EL (cell line): Measurements from ENCODE around the gene TAX1BP3.

ENCODE experiments used
- DNase-seq: peaks from one replicate; pipeline ENCODE4 v3.0.0-alpha.2; 2016

Gene TAX1BP3

DNA sequence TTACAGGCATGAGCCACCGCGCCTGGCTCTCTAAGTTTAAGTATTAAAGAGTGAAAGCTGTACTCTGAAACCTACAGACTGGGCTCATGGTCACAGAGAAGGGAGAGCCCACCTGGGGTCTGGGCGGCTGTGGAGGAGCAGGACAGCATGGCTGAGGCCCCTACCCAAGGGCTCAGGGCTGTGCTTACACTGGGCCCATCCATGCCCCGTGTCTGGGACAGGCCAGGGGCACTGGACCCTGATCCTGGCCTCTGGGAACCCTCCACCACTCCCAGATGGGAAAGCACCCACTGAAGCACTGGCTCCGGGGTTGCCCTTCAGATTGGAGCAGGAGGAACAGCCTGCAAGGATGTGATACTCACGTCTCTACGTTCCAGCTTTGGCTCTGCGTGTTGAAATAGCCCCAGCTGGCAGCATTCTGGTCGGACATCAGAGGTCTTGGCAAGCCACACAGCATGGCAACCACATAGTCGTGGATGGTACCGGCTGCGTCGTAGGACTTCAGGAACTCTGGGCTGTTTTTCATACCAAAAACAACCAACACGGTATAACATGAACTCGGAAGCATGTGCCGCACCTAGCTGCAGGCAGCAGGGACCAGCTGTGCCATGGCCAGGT is 45.3 kb downstream of the TAX1BP3 start:
- DNase-seq = no peak

DNA sequence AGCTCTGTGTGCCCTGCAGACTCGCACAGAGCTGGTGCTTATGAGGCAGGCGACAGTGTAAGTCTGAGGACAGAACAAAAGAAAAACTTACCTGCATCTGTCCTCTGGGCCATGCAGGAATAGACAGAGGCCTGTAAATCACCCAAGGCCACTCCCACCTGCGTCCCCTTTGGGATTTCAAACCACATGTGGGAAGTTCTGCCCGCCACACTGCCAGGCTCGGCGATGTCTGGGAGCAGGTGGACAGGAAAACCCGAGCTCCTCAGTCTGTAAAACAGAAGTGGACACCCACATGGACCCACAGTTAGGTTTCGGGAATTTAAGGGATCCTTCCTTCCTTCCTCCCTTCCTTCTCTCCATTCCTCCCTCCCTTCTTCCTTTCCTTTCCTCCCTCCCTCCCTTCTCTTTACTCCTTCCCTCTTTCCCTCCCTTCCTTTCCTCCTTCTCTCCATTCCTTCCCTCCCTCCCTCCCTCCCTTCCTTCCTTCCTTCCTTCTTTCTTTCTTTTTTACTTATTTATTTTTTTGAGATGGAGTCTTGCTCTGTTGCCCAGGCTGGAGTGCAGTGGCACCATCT is 47.1 kb downstream of the TAX1BP3 start:
- no peak for DNase-seq

GRCh38 chr17:3615160-3615870 is 53.1 kb downstream of the TAX1BP3 start:
- DNase-seq = no peak

DNA sequence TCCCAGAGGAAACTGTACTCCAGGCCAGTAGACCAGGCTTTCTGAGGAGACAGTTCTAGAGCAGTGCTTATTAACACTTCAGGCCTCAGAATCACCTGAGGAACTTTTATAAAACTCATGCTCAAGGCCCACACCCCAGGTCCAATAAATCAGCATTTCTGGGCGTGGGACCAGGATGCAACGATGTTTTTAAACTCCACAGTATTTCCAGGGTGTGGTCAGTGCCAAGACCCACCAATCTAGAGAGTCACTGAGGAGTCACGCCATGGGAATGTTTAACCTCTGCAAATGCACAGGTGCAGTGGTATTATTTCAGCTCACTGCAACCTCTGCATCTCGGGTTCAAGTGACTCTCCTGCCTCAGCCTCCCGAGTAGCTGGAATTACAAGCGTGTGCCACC is 55.3 kb downstream of the TAX1BP3 start:
- DNase-seq = no peak
